Measurements from ENCODE around the gene HDDC3. TPM values are rescaled to one million over a fixed set of nuclear protein-coding genes. Genes with fewer than 3 reads are reported as not detected.

HDDC3 gene
- total RNA-seq, 1 experiment from 2014 or later = 13.3 TPM

- Histone ChIP-seq H3K56ac (ENCODE audit: insufficient read length, low read depth, low read length) (no peak within 1 kb of the TSS), H2AFZ (ENCODE audit: low read length) (no peak within 1 kb of the TSS), H3T11ph (ENCODE audit: low read length) (no peak within 1 kb of the TSS), H2BK20ac (ENCODE audit: low read depth, low read length, poor library complexity, severe bottlenecking) (no peak within 1 kb of the TSS), H4K8ac (replicated peaks; ENCODE audit: insufficient read length, low read depth, low read length) (no peak within 1 kb of the TSS), H4K20me1 (ENCODE audit: control insufficient read depth, insufficient read depth, insufficient read length) (no peaks in the 10 kb centered on the region), H2BK15ac (ENCODE audit: low read depth, low read length) (no peak within 1 kb of the TSS), H3K18ac (ENCODE audit: insufficient read length, low read depth, low read length) (no peak within 1 kb of the TSS), H3K79me1 (ENCODE audit: insufficient read depth, low read depth, low read length, poor library complexity, severe bottlenecking) (no peaks in the 10 kb centered on the region), H3K4ac (ENCODE audit: low read depth, low read length) (no peak within 1 kb of the TSS), H3K4me1 (ENCODE audit: insufficient read depth, low read length) (peaks cover 3% of the 10 kb centered on the region; the same call in 1 of the 2 replicates), H2BK12ac (ENCODE audit: insufficient read length, low read depth, low read length) (no peak within 1 kb of the TSS), H3K9ac (ENCODE audit: extremely low read depth, insufficient read length, low read length) (peak within 1 kb of the TSS; percentile 46), H3K79me2 (ENCODE audit: insufficient read depth, low read length) (no peaks in the 10 kb centered on the region), H3K4me2 (ENCODE audit: insufficient read depth, insufficient read length, low read length) (peak within 1 kb of the TSS; percentile 79), H3K23ac (ENCODE audit: insufficient read length, low read depth, low read length) (no peak within 1 kb of the TSS), H3K23me2 (ENCODE audit: insufficient read length, low read depth, low read length, poor library complexity, severe bottlenecking) (peaks cover 8% of the 10 kb centered on the region), H3K9me3 (ENCODE audit: control insufficient read depth, low read depth, low read length) (no peaks in the 10 kb centered on the region), H3K27ac (ENCODE audit: insufficient read length, low read depth, low read length) (no peak within 1 kb of the TSS), H2BK120ac (ENCODE audit: low read depth, low read length, poor library complexity, severe bottlenecking) (no peak within 1 kb of the TSS), H4K91ac (ENCODE audit: insufficient read length, low read depth, low read length) (no peak within 1 kb of the TSS), H2AK5ac (ENCODE audit: insufficient read length, low read length) (no peak within 1 kb of the TSS), H3K27me3 (ENCODE audit: insufficient read depth, low read length) (no peaks in the 10 kb centered on the region; the same call in 1 of the 2 replicates), H4K5ac (ENCODE audit: insufficient read length, low read depth, low read length) (no peak within 1 kb of the TSS), H3K14ac (ENCODE audit: insufficient read depth, low read length) (no peak within 1 kb of the TSS), H2BK5ac (ENCODE audit: insufficient read length, low read length) (no peak within 1 kb of the TSS)
- Mint-ChIP-seq H3K4me1 (peaks cover 19% of the 10 kb centered on the region in 2 experiments), H3K9me3 (no peaks in the 10 kb centered on the region), H3K36me3 (ENCODE audit: insufficient read depth in 1 of 3, low read depth in 3 of 3) (peaks cover 9 to 30% (median 12%) of the 10 kb centered on the region in 3 experiments), H3K27me3 (ENCODE audit: low read depth) (peaks cover 29% of the 10 kb centered on the region), H3K27ac (no peak within 1 kb of the TSS), H3K4me3 (peak within 1 kb of the TSS; percentile 70 to 87)
- no peak for DNase-seq
- no CpG with 5 or more reads among the region's 81 CpGs for WGBS (ENCODE audit: extremely low coverage, insufficient read length, low lambda C conversion rate)
- no peak for TF ChIP-seq CTCF (conservative IDR thresholded peaks at IDR 0.05)
Measured at GRCh38 chr15:90902840-90903732, 29.3 kb downstream of the HDDC3 start, which contains the start of gene MAN2A2. MAN2A2 (plus strand) TSS chr15:90903302; CDS start chr15:90904208, 906 bp downstream.
